Measurements from ENCODE around the gene SOAT2. TPM values are rescaled to one million over a fixed set of nuclear protein-coding genes. Genes with fewer than 3 reads are reported as not detected.

SOAT2 gene
- total and polyA plus RNA-seq, 11 donors = 0.20 to 0.27 TPM; not detected in 9

- intact Hi-C loops (cut with DNase I) = no loop called here
Measured at GRCh38 chr12:53082637-53083175, 20.6 kb upstream of the SOAT2 start.

DNA sequence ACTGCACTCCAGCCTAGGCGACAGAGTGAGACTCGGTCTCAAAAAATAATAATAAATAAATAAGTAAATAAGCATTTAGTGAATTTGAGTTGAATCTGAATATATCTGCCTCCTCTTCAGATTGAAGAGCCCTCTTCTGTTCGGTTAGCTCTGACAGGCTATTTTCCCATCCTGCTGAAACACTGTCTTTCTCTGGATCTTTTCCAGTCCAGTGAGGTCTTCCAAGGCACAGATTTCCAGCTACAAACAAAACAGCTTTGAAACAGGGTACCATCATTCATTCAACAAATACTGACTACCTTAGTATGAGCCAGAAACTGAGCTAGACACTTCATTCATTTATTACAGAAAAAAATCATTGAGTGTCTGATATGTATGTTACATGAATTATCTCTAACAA is 16.9 kb upstream of the SOAT2 start:
- Histone ChIP-seq H3K36me3 (no peaks in the 10 kb centered on the region), H3K27ac (no peak overlapping the region), H3K4me1 (no peaks in the 10 kb centered on the region), H3K9me3 (peaks cover 0 to 6% (median 0%) of the 10 kb centered on the region in 12 donors), H3K4me3 (no peak overlapping the region), H3K27me3 (no peaks in the 10 kb centered on the region)
- 83 to 89% (median 87%) methylated on average over 3 of the region's 3 CpGs for WGBS, 4 donors
- intact Hi-C loops (cut with DNase I) = no loop called here
- no peak for DNase-seq
- TF ChIP-seq, protein P1, sequence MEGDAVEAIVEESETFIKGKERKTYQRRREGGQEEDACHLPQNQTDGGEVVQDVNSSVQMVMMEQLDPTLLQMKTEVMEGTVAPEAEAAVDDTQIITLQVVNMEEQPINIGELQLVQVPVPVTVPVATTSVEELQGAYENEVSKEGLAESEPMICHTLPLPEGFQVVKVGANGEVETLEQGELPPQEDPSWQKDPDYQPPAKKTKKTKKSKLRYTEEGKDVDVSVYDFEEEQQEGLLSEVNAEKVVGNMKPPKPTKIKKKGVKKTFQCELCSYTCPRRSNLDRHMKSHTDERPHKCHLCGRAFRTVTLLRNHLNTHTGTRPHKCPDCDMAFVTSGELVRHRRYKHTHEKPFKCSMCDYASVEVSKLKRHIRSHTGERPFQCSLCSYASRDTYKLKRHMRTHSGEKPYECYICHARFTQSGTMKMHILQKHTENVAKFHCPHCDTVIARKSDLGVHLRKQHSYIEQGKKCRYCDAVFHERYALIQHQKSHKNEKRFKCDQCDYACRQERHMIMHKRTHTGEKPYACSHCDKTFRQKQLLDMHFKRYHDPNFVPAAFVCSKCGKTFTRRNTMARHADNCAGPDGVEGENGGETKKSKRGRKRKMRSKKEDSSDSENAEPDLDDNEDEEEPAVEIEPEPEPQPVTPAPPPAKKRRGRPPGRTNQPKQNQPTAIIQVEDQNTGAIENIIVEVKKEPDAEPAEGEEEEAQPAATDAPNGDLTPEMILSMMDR (IDR thresholded peaks at IDR 0.05) = no peak
- TF ChIP-seq POLR2A (IDR thresholded peaks at IDR 0.05) = no peak
- ATAC-seq = no peak

More at GRCh38 chr12:53082637-53083175, 20.6 kb upstream of the SOAT2 start:
- no peak for ATAC-seq
- Histone ChIP-seq H3K27ac (no peak overlapping the region), H3K4me1 (peaks cover 0 to 23% (median 16%) of the 10 kb centered on the region in 12 donors), H3K27me3 (no peaks in the 10 kb centered on the region), H3K9me3 (peaks cover 0 to 6% (median 0%) of the 10 kb centered on the region in 12 donors), H3K36me3 (peaks cover 0 to under 1% (median 0%) of the 10 kb centered on the region in 9 donors), H3K4me3 (no peak overlapping the region)
- no peak for DNase-seq
- TF ChIP-seq POLR2A (IDR thresholded peaks at IDR 0.05) = no peak
- TF ChIP-seq, protein P1 (IDR thresholded peaks at IDR 0.05) = no peak
- WGBS, 4 donors = 57 to 70% (median 64%) methylated on average over 2 of the region's 2 CpGs

- H3K27me3 ChIP-seq = no peaks in the 10 kb centered on the region
- H3K9me3 ChIP-seq = peaks cover 0 to under 1% (median 0%) of the 10 kb centered on the region in 12 donors
- H3K4me3 ChIP-seq = no peak overlapping the region
- intact Hi-C loops (cut with DNase I) = no loop called here
- TF ChIP-seq, protein P1 (IDR thresholded peaks at IDR 0.05) = no peak
- no peak for TF ChIP-seq POLR2A (IDR thresholded peaks at IDR 0.05)
- H3K27ac ChIP-seq = no peak overlapping the region
- WGBS, 4 donors = 95 to 97% (median 96%) methylated on average over 6 of the region's 6 CpGs
- H3K4me1 ChIP-seq = peaks cover 0 to 5% (median 0%) of the 10 kb centered on the region in 12 donors
- ATAC-seq (no peak), DNase-seq (no peak)
- H3K36me3 ChIP-seq = no peaks in the 10 kb centered on the region
Measured at GRCh38 chr12:53090105-53090504, 13.2 kb upstream of the SOAT2 start.

DNA sequence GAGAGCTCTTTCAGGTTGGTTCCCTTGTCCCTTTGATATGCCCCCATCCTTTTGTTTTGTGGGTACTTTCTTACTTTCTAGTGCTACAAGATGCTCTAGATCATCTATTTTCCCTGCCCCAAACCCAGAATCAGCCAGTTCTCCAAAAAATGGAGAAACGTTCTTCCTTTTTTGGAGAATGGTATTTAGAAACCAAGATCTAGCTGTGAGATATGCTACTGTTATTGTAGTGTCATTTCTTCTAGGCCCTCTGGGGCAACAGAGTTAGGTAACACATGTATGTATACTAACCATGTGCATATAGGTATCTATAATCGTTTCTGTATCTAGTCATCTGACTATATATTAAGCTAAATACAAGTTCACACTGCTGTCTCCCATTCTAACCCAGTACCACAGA is 12.7 kb upstream of the SOAT2 start:
- no peak for DNase-seq
- TF ChIP-seq, protein P1 (IDR thresholded peaks at IDR 0.05) = no peak
- no peak for TF ChIP-seq POLR2A (IDR thresholded peaks at IDR 0.05)
- ATAC-seq = no peak
- no peak overlapping the region for H3K4me3 ChIP-seq
- H3K27ac ChIP-seq = no peak overlapping the region
- intact Hi-C loops (cut with DNase I) = no loop called here
- H3K27me3 ChIP-seq = no peaks in the 10 kb centered on the region
- no peaks in the 10 kb centered on the region for H3K9me3 ChIP-seq
- 66 to 85% (median 73%) methylated on average over 2 of the region's 2 CpGs for WGBS, 4 donors
- no peaks in the 10 kb centered on the region for H3K36me3 ChIP-seq
- peaks cover 0 to 5% (median 0%) of the 10 kb centered on the region in 12 donors for H3K4me1 ChIP-seq
